Osteocyte (in vitro differentiated cells): ENCODE data around the gene CSMD2. TPM values are rescaled to one million over a fixed set of nuclear protein-coding genes. Genes with fewer than 3 reads are reported as not detected.
A peak's percentile ranks its signal among the peaks of the same experiment; 100 is the strongest.

Source experiments
- DNase-seq: peaks from one replicate; pipeline ENCODE4 v3.0.0; 2021; ENCODE audit warnings: mixed read lengths; ENCODE audit not compliant: unreplicated experiment; ENCODE audit errors: extremely low spot score
- H3K27ac Mint-ChIP-seq: one replicate; pipeline ENCODE4 v1.8.0; 2021; ENCODE audit warnings: mild to moderate bottlenecking, mixed read lengths; ENCODE audit not compliant: unreplicated experiment
- H3K27me3 Mint-ChIP-seq: one replicate; pipeline ENCODE4 v1.8.0; 2021; ENCODE audit warnings: mixed read lengths; ENCODE audit not compliant: unreplicated experiment
- H3K36me3 Mint-ChIP-seq: one replicate; pipeline ENCODE4 v1.8.0; 2021; ENCODE audit warnings: mixed read lengths; ENCODE audit not compliant: unreplicated experiment
- H3K4me1 Mint-ChIP-seq: one replicate; pipeline ENCODE4 v1.8.0; 2021; ENCODE audit warnings: mixed read lengths; ENCODE audit not compliant: unreplicated experiment
- H3K4me3 Mint-ChIP-seq: one replicate; pipeline ENCODE4 v1.8.0; 2021; ENCODE audit warnings: mild to moderate bottlenecking, moderate library complexity, mixed read lengths; ENCODE audit not compliant: unreplicated experiment
- H3K9me3 Mint-ChIP-seq: one replicate; pipeline ENCODE4 v1.8.0; 2021; ENCODE audit warnings: mixed read lengths; ENCODE audit not compliant: unreplicated experiment
- total RNA-seq: library from RNA; stranded (reverse); gene quantifications from 2 replicates; pipeline ENCODE4 v1.2.1, GENCODE V29; 2021
- TF ChIP-seq, protein P1 (sequence below): fragments of 200-600 bp; sonication (generic); IDR thresholded peaks from 2 replicates; pipeline ENCODE4 v1.5.0; 2021; ENCODE audit warnings: antibody characterized with exemption, mild to moderate bottlenecking, moderate library complexity

CSMD2 gene
- total RNA-seq, 1 donor from 2014 or later = not detected

GRCh38 chr1:33634806-33635205 lies 530.2 kb downstream of the CSMD2 start:
- H3K4me1 Mint-ChIP-seq = no peaks in the 10 kb centered on the region
- H3K4me3 Mint-ChIP-seq = no peak overlapping the region
- no peaks in the 10 kb centered on the region for H3K9me3 Mint-ChIP-seq
- peaks cover 19% of the 10 kb centered on the region for H3K27me3 Mint-ChIP-seq
- H3K27ac Mint-ChIP-seq = no peak overlapping the region
- TF ChIP-seq, protein P1, sequence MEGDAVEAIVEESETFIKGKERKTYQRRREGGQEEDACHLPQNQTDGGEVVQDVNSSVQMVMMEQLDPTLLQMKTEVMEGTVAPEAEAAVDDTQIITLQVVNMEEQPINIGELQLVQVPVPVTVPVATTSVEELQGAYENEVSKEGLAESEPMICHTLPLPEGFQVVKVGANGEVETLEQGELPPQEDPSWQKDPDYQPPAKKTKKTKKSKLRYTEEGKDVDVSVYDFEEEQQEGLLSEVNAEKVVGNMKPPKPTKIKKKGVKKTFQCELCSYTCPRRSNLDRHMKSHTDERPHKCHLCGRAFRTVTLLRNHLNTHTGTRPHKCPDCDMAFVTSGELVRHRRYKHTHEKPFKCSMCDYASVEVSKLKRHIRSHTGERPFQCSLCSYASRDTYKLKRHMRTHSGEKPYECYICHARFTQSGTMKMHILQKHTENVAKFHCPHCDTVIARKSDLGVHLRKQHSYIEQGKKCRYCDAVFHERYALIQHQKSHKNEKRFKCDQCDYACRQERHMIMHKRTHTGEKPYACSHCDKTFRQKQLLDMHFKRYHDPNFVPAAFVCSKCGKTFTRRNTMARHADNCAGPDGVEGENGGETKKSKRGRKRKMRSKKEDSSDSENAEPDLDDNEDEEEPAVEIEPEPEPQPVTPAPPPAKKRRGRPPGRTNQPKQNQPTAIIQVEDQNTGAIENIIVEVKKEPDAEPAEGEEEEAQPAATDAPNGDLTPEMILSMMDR = peak; percentile 46
- no peaks in the 10 kb centered on the region for H3K36me3 Mint-ChIP-seq
- DNase-seq = peak; percentile 82

- no peaks in the 10 kb centered on the region for H3K9me3 Mint-ChIP-seq
- H3K27ac Mint-ChIP-seq = no peak overlapping the region
- no peak overlapping the region for H3K4me3 Mint-ChIP-seq
- TF ChIP-seq, protein P1 = no peak
- peaks cover 23% of the 10 kb centered on the region for H3K27me3 Mint-ChIP-seq
- H3K4me1 Mint-ChIP-seq = no peaks in the 10 kb centered on the region
- no peaks in the 10 kb centered on the region for H3K36me3 Mint-ChIP-seq
- DNase-seq = no peak
Measured at GRCh38 chr1:33634143-33634542, 530.9 kb downstream of the CSMD2 start.

DNA sequence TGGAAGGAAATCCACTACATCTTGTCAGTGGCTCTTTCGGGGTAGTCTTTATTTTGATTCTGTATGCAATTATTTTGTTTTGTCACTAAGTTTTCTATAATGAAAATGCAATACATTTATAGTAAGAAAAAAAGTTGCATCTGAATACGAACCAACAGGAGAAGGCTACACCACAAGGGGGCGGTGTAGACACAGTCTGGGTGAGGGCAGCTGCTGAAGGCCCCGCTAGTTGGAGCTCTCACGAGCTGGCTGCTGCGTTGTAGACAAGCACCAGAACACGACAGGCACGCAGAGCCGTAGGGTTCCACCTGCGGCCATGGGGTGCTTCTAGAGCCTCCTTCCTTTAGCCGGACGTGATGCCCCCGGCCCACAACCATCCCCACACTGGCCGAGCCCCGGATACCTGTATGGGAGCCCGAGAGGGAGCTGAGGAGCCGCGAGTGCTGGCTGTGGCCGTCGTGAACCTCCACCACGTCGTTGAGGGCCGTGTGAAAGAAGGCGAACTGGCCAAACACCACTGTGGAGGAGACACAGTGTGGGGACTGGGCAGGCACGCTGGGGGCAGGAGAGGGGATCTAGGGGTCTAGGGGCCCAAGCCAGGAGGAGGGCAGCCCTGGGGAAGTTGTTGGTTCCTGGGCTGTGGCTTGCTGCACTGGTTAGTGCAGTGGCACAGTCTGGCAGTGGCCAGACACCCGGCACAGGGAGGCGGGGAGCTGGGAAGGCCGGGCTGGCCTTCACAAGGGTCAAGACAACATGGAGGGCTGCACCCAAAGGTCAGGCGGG lies 531.8 kb downstream of the CSMD2 start:
- DNase-seq = peak; percentile 91
- no peaks in the 10 kb centered on the region for H3K36me3 Mint-ChIP-seq
- TF ChIP-seq, protein P1 = peak; percentile 91
- H3K4me3 Mint-ChIP-seq = no peak overlapping the region
- no peak overlapping the region for H3K27ac Mint-ChIP-seq
- H3K27me3 Mint-ChIP-seq = peaks cover 24% of the 10 kb centered on the region
- no peaks in the 10 kb centered on the region for H3K9me3 Mint-ChIP-seq
- H3K4me1 Mint-ChIP-seq = no peaks in the 10 kb centered on the region

- TF ChIP-seq, protein P1 = no peak
- DNase-seq = no peak
- Mint-ChIP-seq H3K4me1 (no peaks in the 10 kb centered on the region), H3K9me3 (no peaks in the 10 kb centered on the region), H3K27me3 (peaks cover 36% of the 10 kb centered on the region), H3K36me3 (no peaks in the 10 kb centered on the region), H3K27ac (no peak overlapping the region), H3K4me3 (no peak overlapping the region)
Measured at GRCh38 chr1:33630686-33631085, 534.3 kb downstream of the CSMD2 start.

DNA sequence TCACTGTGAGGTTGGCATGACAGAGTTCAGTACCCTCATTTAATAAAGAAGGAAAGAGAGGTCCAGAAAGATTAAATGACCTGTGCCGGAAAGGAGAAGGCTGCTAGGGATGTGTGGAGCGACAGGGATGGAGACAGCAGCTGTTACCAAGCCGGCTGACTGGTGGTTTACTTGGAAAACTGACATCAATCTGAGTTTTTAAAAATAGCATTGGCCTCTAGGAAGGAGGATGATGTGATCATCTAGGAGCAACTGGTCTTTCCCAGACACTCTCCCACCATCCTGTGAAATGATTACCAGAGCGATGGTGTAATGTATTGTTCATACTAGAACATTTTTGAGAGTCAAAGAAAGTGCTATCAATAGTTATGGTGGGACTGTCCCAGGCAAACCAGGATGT lies 538.2 kb downstream of the CSMD2 start:
- Mint-ChIP-seq H3K4me3 (no peak overlapping the region), H3K27me3 (peaks cover 29% of the 10 kb centered on the region), H3K4me1 (no peaks in the 10 kb centered on the region), H3K36me3 (no peaks in the 10 kb centered on the region), H3K27ac (no peak overlapping the region), H3K9me3 (no peaks in the 10 kb centered on the region)
- DNase-seq = no peak
- TF ChIP-seq, protein P1 = no peak
